Right atrium auricular region (tissue), 2 donors: Measurements from ENCODE around the gene PGAM2. TPM values are rescaled to one million over a fixed set of nuclear protein-coding genes. Genes with fewer than 3 reads are reported as not detected.

Source experiments
- DNase-seq: peaks from one replicate; pipeline ENCODE4 v3.0.0-alpha.2; 2019; ENCODE audit warnings: low spot score
- H3K27ac ChIP-seq, 2 donors: fragments of 200-600 bp; sonication (generic); 1 replicate in 1 of 2; 2 replicates in 1 of 2; pipeline ENCODE4 v1.5.1; 2016 to 2019
- H3K27me3 ChIP-seq, 2 donors: fragments of 200-600 bp; sonication (generic); one replicate each; pipeline versions ENCODE4 v1.5.1 to v1.6.0; 2017 to 2019
- H3K36me3 ChIP-seq: fragments of 200-600 bp; sonication (generic); one replicate; pipeline ENCODE4 v1.5.1; 2016
- H3K4me1 ChIP-seq, 2 donors: fragments of 200-600 bp; sonication (generic); one replicate each; pipeline versions ENCODE4 v1.5.1 to v1.6.0; 2017 to 2019
- H3K4me3 ChIP-seq, 2 donors: fragments of 200-600 bp; sonication (generic); 1 replicate in 1 of 2; 2 replicates in 1 of 2; pipeline ENCODE4 v1.5.1; 2017 to 2019; ENCODE audit warnings: mild to moderate bottlenecking in 1 of 2, moderate library complexity in 1 of 2
- H3K9me3 ChIP-seq, 2 donors: fragments of 200-600 bp; sonication (generic); one replicate each; pipeline ENCODE4 v1.5.1; 2019
- CTCF ChIP-seq, 2 donors: fragments of 200-600 bp; sonication (generic); IDR thresholded peaks; one replicate each; pipeline ENCODE4 v1.5.1; 2019; ENCODE audit warnings: antibody characterized with exemption in 2 of 2
- total RNA-seq, 2 donors: library from RNA; depleted of rRNA; stranded (reverse); fragments of >200 nt; gene quantifications; one replicate each; pipeline ENCODE4 v1.1.0, GENCODE V29; 2016

PGAM2 gene
- total RNA-seq, 2 donors from 2014 or later = 680 to 2,809 TPM

GRCh38 chr7:44059219-44060090 lies 5.9 kb downstream of the PGAM2 start:
- H3K4me1 ChIP-seq = peaks cover 0 to 42% of the 10 kb centered on the region in 2 donors
- H3K4me3 ChIP-seq = no peak overlapping the region
- no peaks in the 10 kb centered on the region for H3K27me3 ChIP-seq
- no peaks in the 10 kb centered on the region for H3K9me3 ChIP-seq
- no peak for TF ChIP-seq CTCF (IDR thresholded peaks at IDR 0.05)
- H3K36me3 ChIP-seq = peaks cover 66% of the 10 kb centered on the region
- peak overlapping the region; percentile 86 to 89 for H3K27ac ChIP-seq
- no peak for DNase-seq

GRCh38 chr7:44058759-44059218 lies 6.6 kb downstream of the PGAM2 start:
- peaks cover 70% of the 10 kb centered on the region for H3K36me3 ChIP-seq
- no peaks in the 10 kb centered on the region for H3K9me3 ChIP-seq
- no peaks in the 10 kb centered on the region for H3K27me3 ChIP-seq
- H3K4me1 ChIP-seq = peaks cover 0 to 40% of the 10 kb centered on the region in 2 donors
- H3K4me3 ChIP-seq = no peak overlapping the region
- DNase-seq = no peak
- H3K27ac ChIP-seq = peak overlapping the region in 1 of 2 donors; percentile 6
- no peak for TF ChIP-seq CTCF (IDR thresholded peaks at IDR 0.05)

- no peak for DNase-seq
- no peaks in the 10 kb centered on the region for H3K27me3 ChIP-seq
- H3K27ac ChIP-seq = peak overlapping the region in 1 of 2 donors; percentile 6
- TF ChIP-seq CTCF (IDR thresholded peaks at IDR 0.05) = no peak
- H3K4me3 ChIP-seq = no peak overlapping the region
- H3K36me3 ChIP-seq = peaks cover 76% of the 10 kb centered on the region
- H3K4me1 ChIP-seq = peaks cover 0 to 35% of the 10 kb centered on the region in 2 donors
- no peaks in the 10 kb centered on the region for H3K9me3 ChIP-seq
These were observed 7.3 kb downstream of the PGAM2 start for GRCh38 chr7:44057849-44058758.

GRCh38 chr7:44057181-44057848 lies 8.1 kb downstream of the PGAM2 start:
- TF ChIP-seq CTCF (IDR thresholded peaks at IDR 0.05) = no peak
- Histone ChIP-seq H3K4me3 (no peak overlapping the region), H3K27ac (no peak overlapping the region), H3K27me3 (no peaks in the 10 kb centered on the region), H3K9me3 (no peaks in the 10 kb centered on the region), H3K4me1 (peaks cover 0 to 27% of the 10 kb centered on the region in 2 donors), H3K36me3 (peaks cover 79% of the 10 kb centered on the region)
- no peak for DNase-seq

- no peak for TF ChIP-seq CTCF (IDR thresholded peaks at IDR 0.05)
- DNase-seq = no peak
- peaks cover 0 to 20% of the 10 kb centered on the region in 2 donors for H3K4me1 ChIP-seq
- H3K4me3 ChIP-seq = no peak overlapping the region
- no peaks in the 10 kb centered on the region for H3K9me3 ChIP-seq
- peaks cover 81% of the 10 kb centered on the region for H3K36me3 ChIP-seq
- no peak overlapping the region for H3K27ac ChIP-seq
- H3K27me3 ChIP-seq = no peaks in the 10 kb centered on the region
These were observed 8.7 kb downstream of the PGAM2 start for GRCh38 chr7:44056681-44057080.
